ENCODE results near the gene LRRC19. TPM values are rescaled to one million over a fixed set of nuclear protein-coding genes. Genes with fewer than 3 reads are reported as not detected.

LRRC19 gene
- total RNA-seq, 1 experiment from 2014 or later: not detected

GRCh38 chr9:26954050-26954508 lies 51.4 kb downstream of the LRRC19 start (continued):
- TF ChIP-seq PRDM15 (CRISPR knock-in tag; IDR thresholded peaks at IDR 0.05): no peak
- no peak for TF ChIP-seq ZNF138 (CRISPR knock-in tag; conservative IDR thresholded peaks at IDR 0.05)
- TF ChIP-seq RELA (CRISPR knock-in tag; IDR thresholded peaks at IDR 0.05; ENCODE audit: borderline replicate concordance): no peak
- TF ChIP-seq ZNF317 (CRISPR knock-in tag; IDR thresholded peaks at IDR 0.05; ENCODE audit: borderline replicate concordance, low read depth): no peak
- no peak for TF ChIP-seq ARID4B (CRISPR knock-in tag; IDR thresholded peaks at IDR 0.05; ENCODE audit: borderline replicate concordance)

- no peak for DNase-seq (ENCODE audit: low spot score)
- Mint-ChIP-seq H3K27me3 (ENCODE audit: low read depth) (no peaks in the 10 kb centered on the region; the same call in 1 of the 2 replicates), H3K27ac (no peak overlapping the region), H3K9me3 (no peaks in the 10 kb centered on the region), H3K4me3 (no peak overlapping the region), H3K4me1 (peaks cover 19% of the 10 kb centered on the region), H3K36me3 (no peaks in the 10 kb centered on the region)
- CTCF ChIA-PET: no interaction called here
- POLR2A ChIA-PET: no interaction called here
- no peak for ATAC-seq
- no peak for TF ChIP-seq IRF2 (CRISPR knock-in tag; IDR thresholded peaks at IDR 0.05; ENCODE audit: borderline replicate concordance, low read depth)
Measured at GRCh38 chr9:26951794-26952193, 53.7 kb downstream of the LRRC19 start.

- peaks cover 21% of the 10 kb centered on the region for H3K4me1 Mint-ChIP-seq
- no peak for DNase-seq (ENCODE audit: low spot score)
- no peak overlapping the region for H3K4me3 Mint-ChIP-seq
- ATAC-seq: no peak
- no peaks in the 10 kb centered on the region; the same call in 1 of the 2 replicates for H3K27me3 Mint-ChIP-seq (ENCODE audit: low read depth)
- no peaks in the 10 kb centered on the region for H3K36me3 Mint-ChIP-seq
- H3K27ac Mint-ChIP-seq: no peak overlapping the region
- no peaks in the 10 kb centered on the region for H3K9me3 Mint-ChIP-seq
- ChIA-PET CTCF (no interaction called here), POLR2A (no interaction called here)
- TF ChIP-seq ATF1 (CRISPR knock-in tag; IDR thresholded peaks at IDR 0.05) (no peak), ERG (CRISPR knock-in tag; IDR thresholded peaks at IDR 0.05) (no peak), FOXP4 (CRISPR knock-in tag; IDR thresholded peaks at IDR 0.05) (no peak), GABPB1 (CRISPR knock-in tag; IDR thresholded peaks at IDR 0.05) (no peak), AR (CRISPR knock-in tag; IDR thresholded peaks at IDR 0.05) (no peak), ATF2 (CRISPR knock-in tag; IDR thresholded peaks at IDR 0.05; ENCODE audit: borderline replicate concordance, low read depth) (no peak), SMAD4 (CRISPR knock-in tag; IDR thresholded peaks at IDR 0.05) (no peak), ZNF219 (CRISPR knock-in tag; IDR thresholded peaks at IDR 0.05; ENCODE audit: borderline replicate concordance) (no peak), JUN (CRISPR knock-in tag; IDR thresholded peaks at IDR 0.05) (no peak), ETV6 (CRISPR knock-in tag; IDR thresholded peaks at IDR 0.05) (no peak), TEAD4 (CRISPR knock-in tag; IDR thresholded peaks at IDR 0.05) (no peak), MAX (CRISPR knock-in tag; IDR thresholded peaks at IDR 0.05) (no peak)
Measured at GRCh38 chr9:26950521-26950920, 55.0 kb downstream of the LRRC19 start.
